ENCODE data around the gene KCNJ4.

The KCNJ4 gene

GRCh38 chr22:38455076-38455529 lies at the start of gene KCNJ4:
TSS of gene KCNJ4 (minus strand) at chr22:38455199. CDS start at chr22:38428132, 27,067 bp downstream.
- no peak for FAIRE-seq
- no peak for DNase-seq (ENCODE audit: insufficient read length, low spot score)
- no peak for TF ChIP-seq POLR2A (IDR thresholded peaks at IDR 0.05; ENCODE audit: low read depth, low read length)

- no peak for TF ChIP-seq POLR2A (IDR thresholded peaks at IDR 0.05; ENCODE audit: low read depth, low read length)
- no peak for DNase-seq (ENCODE audit: insufficient read length, low spot score)
- FAIRE-seq: no peak
Measured at GRCh38 chr22:38503021-38503420, 48.0 kb upstream of the KCNJ4 start.

- FAIRE-seq (no peak), DNase-seq (ENCODE audit: insufficient read length, low spot score) (no peak)
- no peak for TF ChIP-seq POLR2A (IDR thresholded peaks at IDR 0.05; ENCODE audit: low read depth, low read length)
Measured at GRCh38 chr22:38501797-38502672, 47.0 kb upstream of the KCNJ4 start.

GRCh38 chr22:38497869-38498268 lies 42.9 kb upstream of the KCNJ4 start:
- no peak for TF ChIP-seq POLR2A (IDR thresholded peaks at IDR 0.05; ENCODE audit: low read depth, low read length)

GRCh38 chr22:38494939-38495338 lies 39.9 kb upstream of the KCNJ4 start:
- DNase-seq (ENCODE audit: insufficient read length, low spot score) (no peak), FAIRE-seq (no peak)
- TF ChIP-seq POLR2A (IDR thresholded peaks at IDR 0.05; ENCODE audit: low read depth, low read length): no peak

More at GRCh38 chr22:38497869-38498268, 42.9 kb upstream of the KCNJ4 start:
- no peak for DNase-seq (ENCODE audit: insufficient read length, low spot score)
- FAIRE-seq: no peak

GRCh38 chr22:38494498-38494897 lies 39.5 kb upstream of the KCNJ4 start:
- FAIRE-seq: no peak
- TF ChIP-seq POLR2A (IDR thresholded peaks at IDR 0.05; ENCODE audit: low read depth, low read length): no peak
- DNase-seq (ENCODE audit: insufficient read length, low spot score): no peak

GRCh38 chr22:38491707-38492348 lies 36.8 kb upstream of the KCNJ4 start:
- TF ChIP-seq POLR2A (IDR thresholded peaks at IDR 0.05; ENCODE audit: low read depth, low read length): no peak
- DNase-seq (ENCODE audit: insufficient read length, low spot score): no peak
- FAIRE-seq: no peak

GRCh38 chr22:38490915-38491314 lies 35.9 kb upstream of the KCNJ4 start:
- no peak for FAIRE-seq
- DNase-seq (ENCODE audit: insufficient read length, low spot score): no peak
- TF ChIP-seq POLR2A (IDR thresholded peaks at IDR 0.05; ENCODE audit: low read depth, low read length): no peak

- DNase-seq (ENCODE audit: insufficient read length, low spot score): no peak
- no peak for FAIRE-seq
- TF ChIP-seq POLR2A (IDR thresholded peaks at IDR 0.05; ENCODE audit: low read depth, low read length): no peak
Measured at GRCh38 chr22:38490475-38490874, 35.5 kb upstream of the KCNJ4 start.

- FAIRE-seq (no peak), DNase-seq (ENCODE audit: insufficient read length, low spot score) (no peak)
- TF ChIP-seq POLR2A (IDR thresholded peaks at IDR 0.05; ENCODE audit: low read depth, low read length): no peak
Measured at GRCh38 chr22:38489561-38490145, 34.7 kb upstream of the KCNJ4 start.

GRCh38 chr22:38489142-38489541 lies 34.1 kb upstream of the KCNJ4 start:
- DNase-seq (ENCODE audit: insufficient read length, low spot score): no peak
- no peak for TF ChIP-seq POLR2A (IDR thresholded peaks at IDR 0.05; ENCODE audit: low read depth, low read length)
- no peak for FAIRE-seq

- no peak for FAIRE-seq
Measured at GRCh38 chr22:38487946-38488345, 32.9 kb upstream of the KCNJ4 start.

GRCh38 chr22:38485783-38486182 lies 30.8 kb upstream of the KCNJ4 start:
- no peak for TF ChIP-seq POLR2A (IDR thresholded peaks at IDR 0.05; ENCODE audit: low read depth, low read length)
- FAIRE-seq (no peak), DNase-seq (ENCODE audit: insufficient read length, low spot score) (no peak)

More at GRCh38 chr22:38487946-38488345, 32.9 kb upstream of the KCNJ4 start:
- DNase-seq (ENCODE audit: insufficient read length, low spot score): no peak
- no peak for TF ChIP-seq POLR2A (IDR thresholded peaks at IDR 0.05; ENCODE audit: low read depth, low read length)

- DNase-seq (ENCODE audit: insufficient read length, low spot score): no peak
- no peak for TF ChIP-seq POLR2A (IDR thresholded peaks at IDR 0.05; ENCODE audit: low read depth, low read length)
- no peak for FAIRE-seq
Measured at GRCh38 chr22:38484244-38484643, 29.2 kb upstream of the KCNJ4 start.

Data from H54 (cell line).